Measurements from ENCODE around the gene SDR42E1.

DNA sequence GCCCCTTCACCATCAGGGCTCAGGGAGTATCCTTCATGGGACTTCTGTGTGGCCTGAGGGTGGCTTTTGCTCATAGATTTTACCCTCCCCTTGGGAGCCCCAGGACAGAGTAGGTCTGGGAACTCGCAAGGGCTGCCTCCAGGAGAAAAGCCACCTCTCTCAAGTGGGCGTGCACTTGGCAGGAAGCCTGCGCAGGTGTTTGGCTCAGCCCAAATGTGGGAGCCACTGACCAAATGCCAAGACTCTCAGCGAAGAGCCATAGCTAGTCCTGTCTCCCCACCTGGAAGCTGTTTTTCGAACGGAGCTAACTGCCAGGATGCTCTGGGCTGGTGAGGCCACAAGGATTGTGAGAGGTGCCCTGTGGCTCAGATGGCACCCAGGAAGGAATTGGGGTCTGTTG lies 21.7 kb upstream of the SDR42E1 start:
- TF ChIP-seq, protein P1, sequence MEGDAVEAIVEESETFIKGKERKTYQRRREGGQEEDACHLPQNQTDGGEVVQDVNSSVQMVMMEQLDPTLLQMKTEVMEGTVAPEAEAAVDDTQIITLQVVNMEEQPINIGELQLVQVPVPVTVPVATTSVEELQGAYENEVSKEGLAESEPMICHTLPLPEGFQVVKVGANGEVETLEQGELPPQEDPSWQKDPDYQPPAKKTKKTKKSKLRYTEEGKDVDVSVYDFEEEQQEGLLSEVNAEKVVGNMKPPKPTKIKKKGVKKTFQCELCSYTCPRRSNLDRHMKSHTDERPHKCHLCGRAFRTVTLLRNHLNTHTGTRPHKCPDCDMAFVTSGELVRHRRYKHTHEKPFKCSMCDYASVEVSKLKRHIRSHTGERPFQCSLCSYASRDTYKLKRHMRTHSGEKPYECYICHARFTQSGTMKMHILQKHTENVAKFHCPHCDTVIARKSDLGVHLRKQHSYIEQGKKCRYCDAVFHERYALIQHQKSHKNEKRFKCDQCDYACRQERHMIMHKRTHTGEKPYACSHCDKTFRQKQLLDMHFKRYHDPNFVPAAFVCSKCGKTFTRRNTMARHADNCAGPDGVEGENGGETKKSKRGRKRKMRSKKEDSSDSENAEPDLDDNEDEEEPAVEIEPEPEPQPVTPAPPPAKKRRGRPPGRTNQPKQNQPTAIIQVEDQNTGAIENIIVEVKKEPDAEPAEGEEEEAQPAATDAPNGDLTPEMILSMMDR (IDR thresholded peaks at IDR 0.05; ENCODE audit: low read length): no peak
- no peak for TF ChIP-seq EZH2 (optimal IDR thresholded peaks at IDR 0.05; ENCODE audit: low read depth, low read length)
- no peak for TF ChIP-seq EZH2phosphoT487 (IDR thresholded peaks at IDR 0.05; ENCODE audit: low read length)
